HG03108 (cell line): ENCODE results near the gene COPRS.
"Not testable (repeated sequence)": the region's sequence is repeated elsewhere in the genome, so short reads cannot be mapped to it uniquely, and the experiment has no call there.

Experiments used
- ATAC-seq: cut with Tn5 transposase; IDR thresholded peaks from one replicate; pipeline ENCODE4 v1.9.1; 2021; ENCODE audit warnings: moderate library complexity; ENCODE audit not compliant: unreplicated experiment

Gene COPRS

GRCh38 chr17:31809876-31810275 is 49.2 kb downstream of the COPRS start:
- not testable (repeated sequence) for ATAC-seq

GRCh38 chr17:31808521-31809050 is 50.5 kb downstream of the COPRS start:
- ATAC-seq: no peak

- no peak for ATAC-seq
These were observed 51.2 kb downstream of the COPRS start for GRCh38 chr17:31807846-31808245.

GRCh38 chr17:31806921-31807320 is 52.1 kb downstream of the COPRS start:
- no peak for ATAC-seq

- ATAC-seq: no peak
These were observed 55.4 kb downstream of the COPRS start for GRCh38 chr17:31803494-31804213.

GRCh38 chr17:31802502-31802901 is 56.5 kb downstream of the COPRS start:
- ATAC-seq: no peak
